NCI-H748 (cell line): ENCODE measurements around the gene RET.
A peak's percentile ranks its signal among the peaks of the same experiment; 100 is the strongest.
"Not testable (repeated sequence)": the region's sequence is repeated elsewhere in the genome, so short reads cannot be mapped to it uniquely, and the experiment has no call there.

ENCODE experiments used
- DNase-seq: peaks from one replicate; lab custom pipeline; 2025; ENCODE audit not compliant: unreplicated experiment; lab: John Stamatoyannopoulos, UW

The RET gene

DNA sequence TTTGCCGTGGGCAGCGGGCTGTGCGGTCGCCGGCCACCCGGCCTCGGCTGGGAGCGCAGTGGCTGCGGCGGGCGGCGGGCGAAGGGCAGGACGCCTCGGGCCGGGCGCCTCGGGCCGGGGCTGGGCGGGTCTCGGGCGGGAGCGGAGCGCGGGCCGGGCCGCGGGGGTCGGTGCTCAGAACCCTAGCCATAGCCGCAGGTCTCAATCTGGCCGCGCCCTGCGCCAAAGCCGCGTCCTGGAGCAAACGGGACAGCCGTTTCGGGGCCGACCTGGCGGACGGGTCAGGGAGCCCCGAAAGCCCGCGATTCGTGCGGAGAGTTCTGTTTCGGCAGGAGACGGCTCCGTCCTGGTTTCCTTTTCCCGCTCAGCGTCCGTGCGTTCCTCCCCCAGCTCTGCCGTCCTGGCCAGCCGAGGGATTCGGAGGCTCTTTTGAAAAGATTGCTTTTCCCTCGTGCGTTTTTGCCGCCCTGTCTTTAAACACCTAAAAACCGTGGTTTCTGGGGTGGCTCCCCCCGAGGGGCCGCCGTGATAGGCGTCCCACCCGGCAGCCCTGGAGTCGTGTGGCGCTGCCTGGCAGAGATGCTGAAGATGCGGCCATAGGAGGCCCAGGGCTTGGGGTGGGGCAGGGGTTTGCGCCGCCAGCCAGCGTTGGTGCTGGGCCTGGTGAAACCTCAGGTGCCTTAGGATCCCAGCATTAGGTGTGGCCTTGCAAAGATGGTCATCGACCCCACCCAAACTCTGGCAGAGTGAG, 727 bp downstream of the RET start:
- DNase-seq, result peak; percentile 29

DNA sequence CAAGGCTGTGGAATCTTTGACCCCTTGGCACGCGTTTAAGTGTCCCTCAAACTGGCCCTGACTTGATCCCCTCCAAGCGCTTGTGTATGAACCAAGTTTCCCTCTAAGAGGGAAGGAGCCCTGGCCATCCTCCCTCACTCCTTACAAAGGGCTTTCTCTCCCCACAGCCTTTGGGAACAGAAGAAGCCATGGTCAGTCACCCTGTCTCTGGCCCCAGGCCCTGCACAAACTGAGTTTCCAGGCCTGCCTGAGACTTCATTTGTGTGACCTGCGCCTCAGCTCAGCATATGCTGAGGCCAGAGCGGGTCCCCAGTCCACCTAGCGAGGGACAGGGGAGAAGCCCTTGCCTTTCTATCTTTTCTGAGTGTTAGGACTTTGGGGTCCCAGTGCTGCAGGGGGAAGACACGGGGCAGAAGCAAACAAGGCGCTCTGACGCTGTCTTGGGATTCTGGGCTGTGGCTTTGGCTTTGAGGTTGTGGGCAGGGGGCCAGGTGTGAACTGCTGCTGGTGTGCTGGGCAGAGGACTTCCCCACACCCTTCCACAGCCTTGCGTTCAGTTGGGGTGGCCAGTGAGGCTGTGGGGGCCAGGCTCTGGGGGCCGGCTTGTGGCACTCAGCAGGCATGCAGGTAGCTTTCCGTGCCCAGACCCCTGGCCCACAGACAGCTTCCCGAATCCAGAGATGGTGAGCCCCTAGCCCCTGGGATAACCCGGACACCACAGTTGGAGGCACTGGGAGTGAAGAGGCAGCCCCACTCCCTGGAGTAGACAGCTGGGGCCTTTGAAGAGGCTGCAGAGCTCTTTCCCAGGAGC, 1.5 kb downstream of the RET start:
- DNase-seq, result no peak

DNA sequence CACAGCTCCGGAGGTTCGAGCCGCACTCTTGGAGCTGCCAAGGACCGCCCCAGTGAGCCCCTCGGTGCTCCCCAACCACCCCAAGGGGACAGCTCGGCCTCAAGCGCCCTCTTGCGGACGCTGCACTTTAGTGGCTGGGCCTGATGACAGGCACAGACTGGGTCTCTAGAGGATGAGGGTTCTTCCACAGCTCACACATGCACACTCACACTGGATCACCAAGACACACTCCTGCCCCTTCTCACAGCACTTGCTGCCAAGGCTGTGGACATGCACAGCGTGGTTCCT, 2.1 kb downstream of the RET start:
- DNase-seq, result peak; percentile 40

DNA sequence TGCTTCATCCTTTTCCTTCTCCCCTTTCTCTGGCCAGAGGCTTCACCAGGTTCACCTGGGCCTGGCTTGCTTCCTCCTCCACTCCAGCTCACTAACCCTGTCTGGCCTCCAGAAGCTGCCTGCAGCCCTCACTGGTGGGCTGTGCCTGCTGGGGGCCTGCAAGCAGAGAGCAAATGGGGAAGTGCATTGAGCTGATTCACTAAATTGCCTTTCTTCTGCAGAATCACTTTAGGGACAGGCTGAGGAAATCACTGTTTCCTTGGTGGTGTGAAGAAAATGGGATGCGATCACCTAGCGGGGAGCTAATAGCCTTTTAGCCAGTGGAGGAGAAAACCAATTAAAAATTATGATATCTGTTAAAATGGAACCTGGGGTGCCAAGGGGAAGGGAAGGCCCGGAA, 3.0 kb downstream of the RET start:
- DNase-seq, result no peak

DNA sequence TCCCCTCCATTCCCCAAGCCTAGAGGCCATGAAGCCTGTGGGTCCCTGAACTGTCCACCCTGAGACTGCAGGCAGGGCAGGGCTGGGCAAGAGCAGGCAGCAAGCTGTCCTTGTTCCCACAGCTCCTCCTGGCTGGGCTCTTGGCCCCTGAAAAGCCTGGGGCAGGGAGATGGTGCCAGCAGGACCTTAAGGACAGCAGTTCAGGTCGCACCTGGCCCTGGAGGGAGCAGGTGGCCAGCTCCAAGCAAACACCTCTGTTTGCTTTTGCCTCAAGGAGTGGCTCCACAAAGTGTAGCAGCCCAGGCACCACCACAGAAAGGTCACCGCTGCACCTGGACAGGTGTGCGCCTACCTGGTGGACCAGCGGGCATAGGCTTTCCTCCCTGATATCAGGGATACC, 5.2 kb downstream of the RET start:
- DNase-seq, result peak; percentile 87

DNA sequence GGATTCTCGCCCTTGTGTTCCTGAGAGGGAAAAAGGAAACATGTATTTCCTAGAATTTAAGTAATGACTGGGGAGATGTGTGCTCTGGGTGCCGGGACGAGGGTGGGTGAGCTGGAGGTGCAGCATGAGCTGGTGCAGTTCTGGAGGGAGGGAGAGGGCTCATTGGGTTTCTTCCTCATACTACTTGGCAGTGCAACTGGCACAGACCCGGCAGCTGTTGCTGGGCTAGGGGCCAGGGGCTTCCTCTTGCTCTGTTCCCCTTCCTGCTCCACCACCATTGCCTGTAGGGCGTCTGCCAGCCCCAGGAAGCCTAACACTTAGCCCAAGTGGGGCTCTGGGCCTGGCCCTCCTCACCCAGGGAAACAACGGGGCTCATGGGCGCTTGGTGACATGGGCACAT, 5.9 kb downstream of the RET start:
- no peak for DNase-seq

DNA sequence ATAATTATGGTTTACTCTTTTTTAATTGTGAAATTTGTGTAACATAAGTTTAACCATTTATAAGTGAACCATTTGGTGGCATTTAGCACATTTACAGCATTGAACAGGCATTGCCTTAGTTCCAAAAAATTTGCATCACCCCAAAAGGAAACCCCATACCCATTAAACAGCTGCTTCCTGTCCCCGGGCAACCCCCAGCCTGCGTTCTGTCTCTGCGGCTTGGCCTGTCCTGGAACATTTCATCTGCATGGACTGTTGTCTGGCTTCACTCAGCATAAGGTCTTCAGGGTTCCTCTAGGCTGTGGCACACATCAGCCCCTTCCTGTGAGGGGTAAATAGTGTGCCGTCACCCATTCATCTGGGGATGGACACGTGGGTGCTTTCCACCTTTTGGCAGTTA, 6.9 kb downstream of the RET start:
- DNase-seq, result no peak

DNA sequence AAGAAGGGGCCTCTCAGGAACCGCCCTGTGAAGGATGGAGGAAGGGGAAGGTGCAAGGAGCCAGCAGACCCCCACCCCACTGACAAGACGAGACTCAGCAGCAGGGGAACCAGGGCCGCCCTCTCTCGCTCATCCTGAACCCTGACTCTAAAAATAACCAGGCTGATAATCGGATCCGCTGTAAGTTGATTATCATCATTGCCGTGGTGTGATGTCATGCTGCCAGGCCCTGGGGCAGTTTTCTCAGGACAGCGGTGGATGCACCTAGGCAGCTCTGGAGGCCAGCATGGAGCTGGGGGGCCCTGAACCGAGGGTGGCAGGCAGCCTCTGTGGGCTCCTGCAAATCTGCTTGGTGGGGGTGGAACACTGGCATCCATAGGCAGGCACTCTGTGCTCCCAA, 7.9 kb downstream of the RET start:
- DNase-seq, result no peak

DNA sequence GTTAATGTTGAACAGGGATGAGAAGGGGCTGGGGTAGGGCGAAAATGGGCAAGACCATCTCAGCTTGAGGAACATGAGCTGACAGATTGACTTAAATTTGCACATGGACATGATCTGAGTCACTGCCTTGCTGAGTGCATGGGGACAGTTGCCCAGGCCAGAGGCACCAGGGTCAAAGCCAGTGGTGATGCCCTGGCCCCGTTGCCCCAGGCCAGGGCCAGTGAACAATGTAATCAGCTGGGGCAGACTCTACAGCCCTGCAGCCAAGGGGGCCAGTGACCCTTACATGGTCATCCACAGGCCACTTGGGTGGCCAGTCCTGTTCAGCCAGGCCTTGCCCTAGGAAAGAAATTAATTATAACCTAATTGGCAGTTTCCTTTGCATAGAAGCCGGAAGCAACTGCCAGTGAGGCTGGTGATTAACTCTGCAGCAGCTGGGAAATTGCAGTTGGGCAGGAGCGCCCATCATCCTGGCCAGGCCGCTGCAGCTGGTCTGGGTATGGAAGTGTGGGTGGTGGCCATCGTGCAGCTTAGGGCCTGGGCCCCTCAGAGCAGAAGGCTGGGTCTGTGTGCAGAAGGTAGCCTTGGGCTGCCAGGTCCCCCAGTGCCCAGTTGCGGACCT, 9.6 kb downstream of the RET start:
- DNase-seq, result peak; percentile 6

DNA sequence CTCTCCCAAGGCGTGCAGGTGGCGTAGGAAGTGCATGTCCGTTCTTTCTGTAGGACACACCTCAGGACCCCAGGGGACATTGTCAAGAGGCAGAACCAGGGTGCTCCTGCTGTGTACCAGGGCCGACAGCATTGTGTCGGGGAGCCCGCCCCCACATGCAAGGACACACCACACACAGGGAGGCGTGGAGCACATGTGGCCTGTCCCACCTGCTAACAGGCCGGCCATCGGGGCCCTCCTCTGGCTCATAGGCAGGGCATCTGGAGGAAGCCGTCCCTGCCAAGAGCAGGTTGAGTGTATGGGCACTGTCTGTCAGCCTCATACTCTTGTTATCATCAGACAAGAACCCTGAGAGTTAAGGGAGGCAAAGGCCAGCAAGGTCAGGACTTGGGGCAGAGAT, 12.7 kb downstream of the RET start:
- DNase-seq, result no peak

DNA sequence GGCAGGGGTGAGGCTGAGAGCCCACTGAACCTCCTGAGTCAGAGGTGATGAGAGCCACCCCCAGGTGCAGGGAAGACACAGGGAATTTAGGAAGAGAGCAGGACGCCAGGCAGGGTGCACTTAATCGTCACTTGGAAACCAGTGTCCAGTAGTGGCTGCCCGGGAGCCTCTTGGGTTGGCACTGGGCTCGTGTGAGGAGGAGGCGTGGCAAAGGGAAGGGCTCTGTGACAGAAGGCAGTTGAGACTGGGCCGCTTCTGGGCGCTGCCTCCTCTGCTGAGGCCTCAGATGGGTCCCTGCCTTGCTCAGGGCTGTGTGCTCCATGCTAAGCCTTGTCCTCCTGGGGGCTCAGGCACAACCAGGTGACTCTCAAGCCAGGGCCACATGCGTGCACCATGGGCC, 13.3 kb downstream of the RET start:
- DNase-seq, result no peak

DNA sequence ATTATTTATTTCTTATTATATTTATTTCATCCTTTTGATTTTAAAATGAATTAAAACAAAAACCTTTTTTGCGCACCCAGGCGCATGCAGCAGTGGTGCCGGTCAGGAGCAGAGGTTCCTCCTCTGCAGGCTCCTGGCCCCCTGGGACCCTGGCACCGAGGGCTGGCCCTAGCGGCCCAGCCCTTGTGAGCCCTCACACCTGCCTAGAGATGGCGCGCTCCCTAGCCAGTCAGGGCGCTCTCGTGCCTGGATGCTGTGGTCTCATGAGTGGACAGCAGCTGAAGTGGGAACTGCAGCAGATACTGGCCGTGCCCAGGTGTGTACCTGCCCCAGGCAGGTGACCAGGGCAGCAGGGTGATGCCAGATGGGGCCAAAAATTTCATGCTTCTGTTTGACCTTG, 13.8 kb downstream of the RET start:
- DNase-seq, result peak; percentile 4

DNA sequence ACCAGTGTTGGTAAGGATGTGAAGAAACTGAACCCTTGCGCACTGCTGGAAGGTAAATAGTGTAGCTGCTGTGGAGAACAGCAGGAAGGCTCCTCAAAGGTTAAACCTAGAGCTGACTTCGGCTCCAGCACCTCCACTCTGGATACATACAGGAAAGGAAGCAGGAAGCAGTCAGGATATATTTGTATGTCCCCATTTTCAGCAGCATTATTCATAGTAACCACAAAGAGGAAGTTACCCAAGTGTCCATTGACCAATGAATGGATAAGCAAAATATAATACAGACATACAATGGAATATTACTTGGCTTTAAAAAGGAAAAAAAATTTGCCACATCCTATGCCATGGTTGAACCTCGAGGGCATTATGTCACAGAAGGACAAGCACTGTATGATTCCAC, 15.0 kb downstream of the RET start:
- DNase-seq, result no peak

DNA sequence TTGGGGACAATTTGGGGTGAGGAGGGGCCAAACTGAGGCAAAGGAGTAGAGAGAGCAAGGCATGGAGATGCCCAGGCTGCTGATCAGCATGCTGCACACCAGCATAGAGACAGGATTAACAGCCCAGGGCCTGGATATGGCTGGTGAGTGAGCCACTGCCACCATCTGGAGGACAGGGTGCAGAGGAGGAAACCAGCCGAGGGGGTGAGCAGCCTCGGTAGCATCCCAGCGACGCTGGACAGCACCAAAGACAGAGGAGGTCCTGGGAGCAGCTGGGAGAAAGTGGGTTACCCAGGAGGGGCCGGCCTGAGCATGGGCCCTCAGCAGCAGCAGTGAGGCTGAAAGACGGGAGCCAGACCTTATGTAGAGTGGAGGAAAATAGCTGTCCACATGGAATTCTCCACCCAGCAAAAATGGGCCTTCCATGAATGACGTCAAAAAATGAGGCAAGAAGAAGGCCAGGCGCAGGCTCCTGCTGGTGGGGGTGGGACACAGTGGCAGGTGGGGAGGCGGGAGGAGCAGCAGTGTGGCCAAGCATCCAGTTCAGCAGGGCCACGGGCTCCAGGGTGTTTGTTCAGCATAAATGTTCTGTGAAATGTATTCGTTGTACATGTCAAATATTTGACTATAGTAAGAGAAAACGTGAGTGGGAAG, 16.7 kb downstream of the RET start:
- DNase-seq, result peak; percentile 53

DNA sequence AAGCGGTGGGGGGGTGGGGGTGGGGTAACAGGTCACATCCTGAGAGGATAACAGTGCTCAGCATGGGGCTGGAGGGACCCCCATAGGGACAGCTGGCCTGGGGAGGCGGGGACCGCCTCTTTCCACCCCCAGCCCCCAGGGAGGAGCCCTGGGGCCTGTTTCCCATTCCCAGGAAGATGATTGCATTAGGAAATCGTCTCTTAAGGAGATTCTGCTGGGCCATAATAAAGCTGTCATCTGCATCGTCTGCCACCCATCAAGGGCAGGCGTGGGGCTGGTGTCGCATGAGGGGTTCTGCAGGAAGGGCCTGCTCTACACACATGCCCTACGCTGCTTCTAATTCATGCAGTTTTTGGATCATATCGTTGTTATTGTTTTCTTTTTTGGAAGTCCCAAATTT, 17.2 kb downstream of the RET start:
- no peak for DNase-seq

DNA sequence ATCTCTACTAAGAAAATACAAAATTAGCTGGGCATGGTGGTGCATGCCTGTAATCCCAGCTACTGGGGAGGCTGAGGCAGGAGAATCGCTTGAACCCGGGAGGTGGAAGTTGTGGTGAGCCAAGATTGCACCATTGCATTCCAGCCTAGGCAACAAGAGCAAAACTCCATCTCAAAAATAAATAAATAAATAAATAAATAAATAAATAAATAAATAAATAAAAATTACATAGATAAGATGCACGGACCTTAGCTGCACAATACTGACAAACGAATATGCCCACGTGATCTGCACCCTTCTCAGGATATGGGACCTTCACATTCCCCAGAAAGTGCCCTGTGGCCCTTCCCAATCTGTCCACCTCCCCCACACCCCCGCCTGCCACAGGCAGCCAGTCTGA, 22.5 kb downstream of the RET start:
- DNase-seq, result not testable (repeated sequence)

DNA sequence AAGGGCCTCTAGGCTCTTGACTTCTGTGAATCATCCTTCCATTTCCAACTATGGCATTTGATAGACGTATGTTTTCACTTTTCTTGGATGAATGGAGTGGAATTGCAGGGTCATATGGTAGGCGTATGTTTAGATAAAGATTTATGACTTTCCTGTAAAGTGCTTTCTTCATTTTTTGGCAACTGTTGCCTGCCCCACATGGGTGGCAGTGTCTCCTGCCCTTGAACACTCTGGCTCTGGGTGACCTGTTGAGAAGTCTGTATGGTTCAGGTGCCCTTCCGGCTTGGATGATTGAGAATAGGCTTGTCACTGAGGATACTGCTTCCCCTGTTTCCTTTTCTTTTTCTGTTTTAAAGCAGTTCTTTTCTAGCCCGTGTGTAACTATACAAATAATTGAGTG, 23.1 kb downstream of the RET start:
- DNase-seq, result no peak

DNA sequence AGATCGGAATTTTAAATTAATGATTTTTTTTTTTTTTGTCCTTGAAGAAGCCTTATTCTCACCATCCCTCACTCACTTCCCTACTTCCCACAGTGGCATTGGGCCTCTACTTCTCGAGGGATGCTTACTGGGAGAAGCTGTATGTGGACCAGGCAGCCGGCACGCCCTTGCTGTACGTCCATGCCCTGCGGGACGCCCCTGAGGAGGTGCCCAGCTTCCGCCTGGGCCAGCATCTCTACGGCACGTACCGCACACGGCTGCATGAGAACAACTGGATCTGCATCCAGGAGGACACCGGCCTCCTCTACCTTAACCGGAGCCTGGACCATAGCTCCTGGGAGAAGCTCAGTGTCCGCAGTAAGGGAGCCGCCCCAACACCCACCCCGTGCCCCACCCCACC, 23.5 kb downstream of the RET start:
- no peak for DNase-seq

DNA sequence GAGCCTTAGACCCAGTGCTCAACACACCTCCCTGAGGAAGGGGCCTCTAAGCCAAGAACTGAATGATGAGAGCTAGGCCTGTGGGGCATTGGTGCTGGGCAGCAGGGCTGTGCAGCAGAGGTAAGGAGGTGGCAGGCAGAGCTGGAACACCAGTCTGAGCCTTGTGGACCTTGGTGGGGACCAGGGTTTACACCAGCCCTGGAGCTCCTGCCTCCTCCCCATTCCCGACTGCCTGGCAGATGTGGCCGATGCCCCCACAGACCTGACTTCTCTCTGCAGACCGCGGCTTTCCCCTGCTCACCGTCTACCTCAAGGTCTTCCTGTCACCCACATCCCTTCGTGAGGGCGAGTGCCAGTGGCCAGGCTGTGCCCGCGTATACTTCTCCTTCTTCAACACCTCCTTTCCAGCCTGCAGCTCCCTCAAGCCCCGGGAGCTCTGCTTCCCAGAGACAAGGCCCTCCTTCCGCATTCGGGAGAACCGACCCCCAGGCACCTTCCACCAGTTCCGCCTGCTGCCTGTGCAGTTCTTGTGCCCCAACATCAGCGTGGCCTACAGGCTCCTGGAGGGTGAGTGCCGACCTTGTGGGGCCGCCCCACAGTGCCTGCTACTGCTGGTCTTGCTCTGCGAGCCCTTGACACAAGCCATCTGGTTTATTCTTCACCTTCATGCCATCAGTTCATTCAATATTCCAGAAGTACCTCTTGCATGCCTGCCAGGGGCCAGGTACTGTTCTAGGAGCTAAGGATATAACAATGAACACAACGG, 25.4 kb downstream of the RET start:
- no peak for DNase-seq

DNA sequence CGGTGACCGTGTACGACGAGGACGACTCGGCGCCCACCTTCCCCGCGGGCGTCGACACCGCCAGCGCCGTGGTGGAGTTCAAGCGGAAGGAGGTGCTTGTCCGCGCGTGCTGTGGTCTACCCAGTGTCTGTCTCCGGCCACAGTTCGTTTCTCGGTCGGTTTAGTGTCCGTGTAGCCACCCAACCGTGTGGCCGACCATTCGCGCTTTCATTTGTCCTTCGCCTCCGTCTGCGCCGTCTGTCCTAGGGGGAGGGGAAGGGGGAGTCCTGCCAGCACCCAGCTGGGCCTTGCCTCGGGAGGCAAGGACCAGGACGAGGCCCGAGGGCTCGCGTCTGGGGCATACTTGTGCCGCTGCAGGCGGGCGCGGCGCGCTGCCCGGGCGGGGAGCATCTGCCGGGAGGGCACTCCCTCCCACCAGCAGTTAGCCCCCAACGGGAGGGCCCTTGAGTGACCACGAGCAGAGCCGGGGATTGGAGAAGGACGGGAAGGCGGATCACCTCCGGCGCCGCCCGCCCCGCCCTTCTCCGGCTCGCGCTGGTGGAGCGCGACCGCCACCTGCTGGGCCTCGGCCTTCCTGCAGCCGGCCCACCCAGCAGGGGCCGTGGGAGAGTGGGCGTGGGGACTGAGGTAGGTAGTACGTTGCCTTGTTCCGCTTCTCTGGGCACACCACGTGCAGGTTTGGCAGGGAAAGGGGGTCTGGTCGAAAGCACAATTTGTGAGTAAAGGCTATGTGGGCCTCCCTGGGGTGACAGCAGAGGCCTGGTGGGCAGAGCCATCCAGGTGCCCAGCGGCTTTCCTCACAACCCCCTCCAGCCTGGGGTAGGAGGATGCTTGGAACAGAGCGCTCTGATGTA, 28.5 kb downstream of the RET start:
- DNase-seq, result peak; percentile 88

DNA sequence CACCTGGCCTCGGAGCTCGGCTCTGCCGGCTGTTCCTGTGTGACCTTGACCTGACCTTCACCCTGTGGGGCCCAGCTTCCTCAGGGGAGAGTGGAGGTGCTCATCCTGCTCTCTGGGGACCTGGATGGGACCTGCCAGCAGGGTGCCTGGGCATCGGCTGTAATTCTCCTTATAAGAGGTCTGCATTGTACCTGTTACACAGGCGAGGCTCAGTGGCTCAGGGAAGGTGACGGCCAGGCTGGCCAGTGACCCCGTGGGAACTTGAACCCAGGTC, 29.0 kb downstream of the RET start:
- no peak for DNase-seq
